Neural cell (in vitro differentiated cells): ENCODE results near the gene ADARB2. TPM values are rescaled to one million over a fixed set of nuclear protein-coding genes. Genes with fewer than 3 reads are reported as not detected.

Source experiments
- H2AFZ ChIP-seq: fragments of 200-600, 300-800 bp; sonication (generic), shearing (Covaris generic); 2 replicates; pipeline ENCODE4 v1.6.0; 2014; ENCODE audit warnings: low read depth, mild to moderate bottlenecking, antibody characterized with exemption, low read length, moderate library complexity
- H3F3A ChIP-seq: fragments of 200-600 bp; shearing (Covaris generic); 2 replicates; pipeline ENCODE4 v1.6.1; 2016; ENCODE audit warnings: mild to moderate bottlenecking, moderate library complexity, mixed read lengths, antibody characterized with exemption, low read length; ENCODE audit not compliant: insufficient read depth, poor library complexity, severe bottlenecking
- H3K27ac ChIP-seq: fragments of 200-600, 300-800 bp; sonication (generic), shearing (Covaris generic); 2 replicates; pipeline ENCODE4 v1.5.1; 2014; ENCODE audit warnings: mild to moderate bottlenecking, low read length, moderate library complexity
- H3K27me3 ChIP-seq: fragments of 300-800, 200-600 bp; sonication (generic), shearing (Covaris generic); 2 replicates; pipeline ENCODE4 v1.6.0; 2014; ENCODE audit warnings: mild to moderate bottlenecking, low read depth, low read length, moderate library complexity; ENCODE audit not compliant: insufficient read depth
- H3K36me3 ChIP-seq: fragments of 300-800, 200-600 bp; sonication (generic), shearing (Covaris generic); 2 replicates; pipeline ENCODE4 v1.5.1; 2014; ENCODE audit warnings: mild to moderate bottlenecking, antibody characterized with exemption, low read length, moderate library complexity; ENCODE audit not compliant: insufficient read depth
- H3K4me2 ChIP-seq: fragments of 300-800, 200-600 bp; sonication (generic), shearing (Covaris generic); 2 replicates; pipeline ENCODE4 v1.6.0; 2014; ENCODE audit warnings: mild to moderate bottlenecking, low read length
- H3K4me3 ChIP-seq: fragments of 300-800, 200-600 bp; sonication (generic), shearing (Covaris generic); 2 replicates; pipeline ENCODE4 v1.5.1; 2014; ENCODE audit warnings: mild to moderate bottlenecking, low read length, moderate library complexity
- H3K79me2 ChIP-seq: fragments of 200-600 bp; shearing (Covaris generic); replicated peaks from 2 replicates; pipeline ENCODE4 v1.6.0; 2014; ENCODE audit warnings: mild to moderate bottlenecking, low read length, moderate library complexity; ENCODE audit not compliant: insufficient read depth
- H3K9ac ChIP-seq: fragments of 300-800, 200-600 bp; sonication (generic), shearing (Covaris generic); 2 replicates; pipeline ENCODE4 v1.6.1; 2016; ENCODE audit warnings: mild to moderate bottlenecking, low read length, mixed read lengths
- H3K9me2 ChIP-seq: fragments of 200-600 bp; shearing (Covaris generic); 2 replicates; pipeline ENCODE4 v1.6.1; 2016; ENCODE audit warnings: mild to moderate bottlenecking, low read length, mixed read lengths; ENCODE audit not compliant: insufficient read depth
- H3K9me3 ChIP-seq: fragments of 200-600, 300-800 bp; sonication (generic), shearing (Covaris generic); 2 replicates; pipeline ENCODE4 v1.6.1; 2016; ENCODE audit warnings: mild to moderate bottlenecking, mixed run types, low read length, moderate library complexity, mixed read lengths
- H4K20me1 ChIP-seq: fragments of 200-600 bp; shearing (Covaris generic); 2 replicates; pipeline ENCODE4 v1.6.1; 2016; ENCODE audit warnings: mild to moderate bottlenecking, mixed run types; ENCODE audit not compliant: insufficient read depth
- CTCF ChIP-seq: fragments of 450-650 bp; IDR thresholded peaks from 2 replicates; pipeline ENCODE4 v1.5.1; 2014; ENCODE audit warnings: antibody characterized with exemption, mild to moderate bottlenecking, moderate library complexity; ENCODE audit not compliant: poor library complexity, severe bottlenecking
- EP300 ChIP-seq: fragments of 450-650 bp; conservative IDR thresholded peaks from 2 replicates; pipeline ENCODE4 v1.6.1; 2014; ENCODE audit warnings: antibody characterized with exemption, mild to moderate bottlenecking, moderate library complexity; ENCODE audit not compliant: poor library complexity, severe bottlenecking
- EZH2 ChIP-seq: fragments of 200-600, 300-800 bp; shearing (Covaris generic), sonication (generic); IDR thresholded peaks from 2 replicates; pipeline ENCODE4 v1.6.1; 2014; ENCODE audit warnings: antibody characterized with exemption, low read length, borderline replicate concordance, mild to moderate bottlenecking; ENCODE audit not compliant: insufficient read depth, poor library complexity, severe bottlenecking
- MXI1 ChIP-seq: fragments of 450-650 bp; conservative IDR thresholded peaks from 2 replicates; pipeline ENCODE4 v1.6.1; 2014; ENCODE audit warnings: antibody characterized with exemption, mild to moderate bottlenecking; ENCODE audit not compliant: poor library complexity, severe bottlenecking
- POLR2AphosphoS5 ChIP-seq: IDR thresholded peaks from 2 replicates; pipeline ENCODE4 v1.6.1; 2012
- RAD21 ChIP-seq: fragments of 450-650 bp; conservative IDR thresholded peaks from 2 replicates; pipeline ENCODE4 v1.6.1; 2014; ENCODE audit warnings: antibody characterized with exemption, mild to moderate bottlenecking, moderate library complexity
- REST ChIP-seq: IDR thresholded peaks from 2 replicates; pipeline ENCODE4 v1.6.1; 2012; ENCODE audit warnings: borderline replicate concordance
- SMC3 ChIP-seq: fragments of 450-650 bp; conservative IDR thresholded peaks from 2 replicates; pipeline ENCODE4 v1.6.1; 2014; ENCODE audit warnings: antibody characterized with exemption, mild to moderate bottlenecking, moderate library complexity; ENCODE audit not compliant: poor library complexity
- TAF1 ChIP-seq: IDR thresholded peaks from 2 replicates; pipeline ENCODE4 v1.6.1; 2012; ENCODE audit warnings: low read depth
- polyA plus RNA-seq: library from polyadenylated mRNA; depleted of rRNA; stranded (reverse); fragments of >200 nt; gene quantifications from 2 replicates; pipeline ENCODE4 v1.2.3, GENCODE V29; 2014

ADARB2 gene
- polyA plus RNA-seq, 1 donor from 2014 or later, result 3.6 TPM

GRCh38 chr10:1240341-1240775 lies 497.0 kb downstream of the ADARB2 start:
- H3K4me2 ChIP-seq, result no peak overlapping the region
- no peak overlapping the region for H3K9ac ChIP-seq
- no peaks in the 10 kb centered on the region for H3K36me3 ChIP-seq
- H2AFZ ChIP-seq, result no peak overlapping the region
- peaks cover 5% of the 10 kb centered on the region for H3K27me3 ChIP-seq
- no peak overlapping the region for H3K4me3 ChIP-seq
- no peaks in the 10 kb centered on the region for H4K20me1 ChIP-seq
- TF ChIP-seq EZH2 (no peak), SMC3 (no peak), EP300 (no peak), POLR2AphosphoS5 (no peak), MXI1 (no peak), TAF1 (no peak), CTCF (no peak), RAD21 (no peak), REST (no peak)
- no peaks in the 10 kb centered on the region for H3K79me2 ChIP-seq
- no peaks in the 10 kb centered on the region for H3K9me3 ChIP-seq
- H3K27ac ChIP-seq, result no peak overlapping the region
- no peaks in the 10 kb centered on the region for H3F3A ChIP-seq
- no peaks in the 10 kb centered on the region for H3K9me2 ChIP-seq

- TF ChIP-seq CTCF (no peak), RAD21 (no peak), POLR2AphosphoS5 (no peak), SMC3 (no peak), TAF1 (no peak), EP300 (no peak), MXI1 (no peak), REST (no peak), EZH2 (no peak)
- no peak overlapping the region for H2AFZ ChIP-seq
- no peaks in the 10 kb centered on the region for H3K9me3 ChIP-seq
- no peaks in the 10 kb centered on the region for H3F3A ChIP-seq
- no peak overlapping the region for H3K4me3 ChIP-seq
- H3K27ac ChIP-seq, result no peak overlapping the region
- no peaks in the 10 kb centered on the region for H3K27me3 ChIP-seq
- no peaks in the 10 kb centered on the region for H3K79me2 ChIP-seq
- no peaks in the 10 kb centered on the region for H4K20me1 ChIP-seq
- no peaks in the 10 kb centered on the region for H3K9me2 ChIP-seq
- no peak overlapping the region for H3K9ac ChIP-seq
- H3K36me3 ChIP-seq, result no peaks in the 10 kb centered on the region
- no peak overlapping the region for H3K4me2 ChIP-seq
Observed at GRCh38 chr10:1233031-1233430, 504.3 kb downstream of the ADARB2 start.
